ENCODE measurements around the gene PRKG2. TPM values are rescaled to one million over a fixed set of nuclear protein-coding genes. Genes with fewer than 3 reads are reported as not detected.

The PRKG2 gene
- total and polyA plus RNA-seq, 7 experiments from 2014 or later = 0.19 to 3.4 (median 1.5) TPM

DNA sequence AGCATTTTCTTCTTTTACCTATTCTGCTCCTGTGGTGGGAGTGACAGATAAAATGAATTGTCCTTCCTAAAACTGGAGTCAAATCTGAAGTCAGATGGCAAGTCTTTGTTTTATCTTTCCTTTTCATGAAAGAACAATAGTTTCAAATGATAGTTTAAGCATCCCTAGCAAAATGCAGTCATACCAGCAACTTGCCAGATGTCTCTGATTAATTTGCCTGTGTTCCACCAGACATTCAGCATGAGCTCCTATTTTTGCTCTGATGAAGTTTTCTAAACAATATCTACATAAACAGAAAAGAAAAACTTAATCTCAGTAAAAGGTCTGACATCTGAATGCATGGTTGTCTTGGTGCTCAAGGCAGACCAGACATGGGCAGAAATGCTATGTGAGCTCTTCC, 15.2 kb downstream of the PRKG2 start:
- H3K27ac ChIP-seq (ENCODE audit: low read depth, low read length) = no peak overlapping the region
- ChIA-PET CTCF (no interaction called here), POLR2A (no interaction called here)
- H3K4me3 ChIP-seq (ENCODE audit: low read length) = no peak overlapping the region
- no peaks in the 10 kb centered on the region for H3K27me3 ChIP-seq (ENCODE audit: control insufficient read depth in 2 of 2, insufficient read depth in 2 of 2, low read length in 2 of 2)
- no peaks in the 10 kb centered on the region for H3K36me3 ChIP-seq (ENCODE audit: control insufficient read depth in 2 of 3, insufficient read depth in 3 of 3, low read length in 3 of 3)
- Mint-ChIP-seq H3K27ac (no peak overlapping the region), H3K4me3 (no peak overlapping the region), H3K9me3 (no peaks in the 10 kb centered on the region), H3K4me1 (no peaks in the 10 kb centered on the region), H3K36me3 (no peaks in the 10 kb centered on the region), H3K27me3 (peaks cover 2 to 19% (median 7%) of the 10 kb centered on the region in 5 donors)
- DNase-seq = no peak
- H3K4me1 ChIP-seq (ENCODE audit: control insufficient read depth in 2 of 2, insufficient read depth in 2 of 2, low read length in 2 of 2) = no peaks in the 10 kb centered on the region
- ATAC-seq = no peak
- intact Hi-C loops (cut with micrococcal nuclease) = no loop called here
- no peaks in the 10 kb centered on the region for H3K9me3 ChIP-seq (ENCODE audit: control insufficient read depth in 2 of 3, low read length in 3 of 3)

DNA sequence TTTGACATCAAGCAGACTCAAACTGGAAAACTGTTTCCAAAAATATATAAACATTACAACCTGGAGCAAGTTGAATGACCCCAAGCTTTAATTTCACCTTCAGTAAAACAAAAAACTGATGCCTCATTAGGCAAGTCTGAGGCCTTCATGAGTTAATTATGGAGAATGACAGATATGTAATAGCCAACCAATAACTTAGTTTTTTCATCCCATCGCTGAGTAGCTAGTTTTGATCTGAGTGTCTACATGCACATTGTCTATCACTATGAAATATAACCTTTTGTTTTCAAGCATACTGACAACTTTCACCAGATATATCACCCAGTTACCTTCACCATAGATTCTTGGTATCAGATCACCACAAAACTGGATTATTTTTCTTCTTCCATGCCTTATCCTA, 16.4 kb downstream of the PRKG2 start:
- Mint-ChIP-seq H3K27me3 (peaks cover 2 to 17% (median 5%) of the 10 kb centered on the region in 5 donors), H3K27ac (no peak overlapping the region), H3K9me3 (no peaks in the 10 kb centered on the region), H3K4me1 (no peaks in the 10 kb centered on the region), H3K36me3 (no peaks in the 10 kb centered on the region), H3K4me3 (no peak overlapping the region)
- POLR2A ChIA-PET = no interaction called here
- ATAC-seq = no peak
- Histone ChIP-seq H3K27me3 (ENCODE audit: control insufficient read depth in 2 of 2, insufficient read depth in 2 of 2, low read length in 2 of 2) (no peaks in the 10 kb centered on the region), H3K36me3 (ENCODE audit: control insufficient read depth in 2 of 3, insufficient read depth in 3 of 3, low read length in 3 of 3) (no peaks in the 10 kb centered on the region), H3K4me1 (ENCODE audit: control insufficient read depth in 2 of 2, insufficient read depth in 2 of 2, low read length in 2 of 2) (no peaks in the 10 kb centered on the region), H3K27ac (ENCODE audit: low read depth, low read length) (no peak overlapping the region), H3K4me3 (ENCODE audit: low read length) (no peak overlapping the region), H3K9me3 (ENCODE audit: control insufficient read depth in 2 of 3, low read length in 3 of 3) (no peaks in the 10 kb centered on the region)
- CTCF ChIA-PET = no interaction called here
- DNase-seq = no peak
- intact Hi-C loops (cut with micrococcal nuclease) = no loop called here

DNA sequence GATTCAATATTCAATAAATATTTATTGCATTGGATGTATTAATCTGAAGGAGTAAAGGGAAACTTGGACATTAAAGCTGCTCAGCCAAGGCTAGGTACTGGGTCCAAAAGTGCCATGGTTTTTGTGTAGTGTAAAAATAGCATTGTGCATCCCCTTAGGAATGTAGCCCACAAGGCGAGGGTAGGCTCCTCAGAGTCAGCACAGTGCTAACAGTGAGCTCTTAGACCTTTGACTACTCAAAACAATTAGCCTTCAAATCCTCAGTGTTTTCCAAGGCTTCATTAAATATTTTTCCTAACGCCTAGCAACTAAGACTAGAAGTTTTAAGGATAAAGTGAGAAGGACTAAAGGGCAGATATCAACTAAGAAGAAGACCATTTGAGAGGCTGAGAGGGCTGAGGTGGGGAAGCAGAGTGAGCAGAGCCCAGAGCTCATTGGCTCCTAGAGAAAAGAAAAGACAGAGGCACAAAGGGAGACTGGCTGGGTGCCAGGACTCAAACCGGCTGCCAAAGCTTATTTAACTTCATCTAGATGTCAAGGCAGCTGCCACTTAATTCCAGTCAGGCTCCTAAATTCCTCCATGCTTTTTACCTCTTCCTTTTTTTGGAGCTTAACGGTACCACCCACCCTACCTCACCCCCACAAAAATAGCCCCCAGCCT, 17.0 kb downstream of the PRKG2 start:
- no peaks in the 10 kb centered on the region for H3K4me1 ChIP-seq (ENCODE audit: control insufficient read depth in 2 of 2, insufficient read depth in 2 of 2, low read length in 2 of 2)
- H3K9me3 Mint-ChIP-seq = no peaks in the 10 kb centered on the region
- H3K27ac Mint-ChIP-seq = no peak overlapping the region
- POLR2A ChIA-PET = no interaction called here
- H3K27me3 Mint-ChIP-seq = peaks cover 0 to 17% (median 3%) of the 10 kb centered on the region in 5 donors
- CTCF ChIA-PET = no interaction called here
- H3K36me3 Mint-ChIP-seq = no peaks in the 10 kb centered on the region
- no peaks in the 10 kb centered on the region for H3K36me3 ChIP-seq (ENCODE audit: control insufficient read depth in 2 of 3, insufficient read depth in 3 of 3, low read length in 3 of 3)
- no peak for ATAC-seq
- H3K9me3 ChIP-seq (ENCODE audit: control insufficient read depth in 2 of 3, low read length in 3 of 3) = no peaks in the 10 kb centered on the region
- H3K27ac ChIP-seq (ENCODE audit: low read depth, low read length) = no peak overlapping the region
- H3K4me1 Mint-ChIP-seq = no peaks in the 10 kb centered on the region
- H3K27me3 ChIP-seq (ENCODE audit: control insufficient read depth in 2 of 2, insufficient read depth in 2 of 2, low read length in 2 of 2) = no peaks in the 10 kb centered on the region
- no peak overlapping the region for H3K4me3 ChIP-seq (ENCODE audit: low read length)
- no peak for DNase-seq
- intact Hi-C loops (cut with micrococcal nuclease) = no loop called here
- no peak overlapping the region for H3K4me3 Mint-ChIP-seq

DNA sequence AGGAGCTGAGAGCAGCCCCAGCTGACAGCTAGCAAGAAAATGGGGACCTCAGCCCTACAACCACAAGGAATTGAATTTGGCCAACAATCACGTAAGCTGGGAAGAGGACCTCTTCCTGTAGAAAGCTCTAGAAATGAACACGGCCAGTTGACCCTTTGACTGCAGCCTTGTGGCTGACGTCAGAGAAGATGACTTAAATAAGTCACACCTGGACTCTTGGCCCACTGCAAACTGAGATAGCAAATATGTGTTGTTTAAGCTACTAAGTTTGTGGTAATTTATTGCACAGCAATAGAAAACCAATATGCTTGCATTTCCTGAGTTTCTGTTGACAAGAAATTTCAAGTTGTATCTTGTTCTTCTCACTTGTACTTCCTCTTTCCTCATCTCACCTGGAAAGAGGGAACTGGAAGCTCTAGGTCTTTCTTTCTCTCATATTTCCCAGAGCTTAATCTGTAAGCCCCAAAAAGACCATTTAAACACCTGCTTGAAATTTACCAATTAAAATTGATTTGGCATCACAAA, 18.8 kb downstream of the PRKG2 start:
- no peak for DNase-seq
- intact Hi-C loops (cut with micrococcal nuclease) = no loop called here
- Histone ChIP-seq H3K27ac (ENCODE audit: low read depth, low read length) (no peak overlapping the region), H3K36me3 (ENCODE audit: control insufficient read depth in 2 of 3, insufficient read depth in 3 of 3, low read length in 3 of 3) (no peaks in the 10 kb centered on the region), H3K9me3 (ENCODE audit: control insufficient read depth in 2 of 3, low read length in 3 of 3) (no peaks in the 10 kb centered on the region), H3K27me3 (ENCODE audit: control insufficient read depth in 2 of 2, insufficient read depth in 2 of 2, low read length in 2 of 2) (no peaks in the 10 kb centered on the region), H3K4me1 (ENCODE audit: control insufficient read depth in 2 of 2, insufficient read depth in 2 of 2, low read length in 2 of 2) (no peaks in the 10 kb centered on the region), H3K4me3 (ENCODE audit: low read length) (no peak overlapping the region)
- Mint-ChIP-seq H3K4me1 (no peaks in the 10 kb centered on the region), H3K27me3 (peaks cover 0 to 17% (median 5%) of the 10 kb centered on the region in 5 donors), H3K4me3 (no peak overlapping the region), H3K36me3 (no peaks in the 10 kb centered on the region), H3K9me3 (peaks cover 0 to 2% (median 0%) of the 10 kb centered on the region in 11 donors), H3K27ac (no peak overlapping the region)
- ChIA-PET POLR2A (no interaction called here), CTCF (no interaction called here)
- no peak for ATAC-seq

DNA sequence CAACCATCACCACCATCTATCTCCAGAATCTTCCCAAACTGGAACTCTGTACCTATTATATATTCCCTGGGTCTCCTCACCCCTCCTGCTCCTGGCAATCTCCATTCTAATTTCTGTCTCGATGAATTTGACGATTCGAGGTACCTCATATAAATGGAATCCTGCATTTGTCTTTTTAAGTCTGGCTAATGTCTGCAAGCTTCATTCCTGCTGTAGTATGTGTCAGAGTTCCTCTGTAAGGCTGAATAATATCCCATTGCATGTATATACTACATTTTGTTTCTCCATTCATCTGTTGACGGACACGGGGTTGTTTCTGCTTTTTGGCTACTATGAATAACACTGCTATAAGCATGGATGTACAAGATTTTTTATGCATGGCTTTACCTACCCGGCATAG, 19.5 kb downstream of the PRKG2 start:
- intact Hi-C loops (cut with micrococcal nuclease) = no loop called here
- Mint-ChIP-seq H3K36me3 (no peaks in the 10 kb centered on the region), H3K27ac (no peak overlapping the region), H3K4me3 (no peak overlapping the region), H3K27me3 (peaks cover 0 to 17% (median 5%) of the 10 kb centered on the region in 5 donors), H3K4me1 (no peaks in the 10 kb centered on the region), H3K9me3 (peaks cover 0 to 5% (median 2%) of the 10 kb centered on the region in 11 donors)
- ChIA-PET CTCF (no interaction called here), POLR2A (no interaction called here)
- Histone ChIP-seq H3K27ac (ENCODE audit: low read depth, low read length) (no peak overlapping the region), H3K27me3 (ENCODE audit: control insufficient read depth in 2 of 2, insufficient read depth in 2 of 2, low read length in 2 of 2) (no peaks in the 10 kb centered on the region), H3K9me3 (ENCODE audit: control insufficient read depth in 2 of 3, low read length in 3 of 3) (no peaks in the 10 kb centered on the region), H3K4me3 (ENCODE audit: low read length) (no peak overlapping the region), H3K36me3 (ENCODE audit: control insufficient read depth in 2 of 3, insufficient read depth in 3 of 3, low read length in 3 of 3) (no peaks in the 10 kb centered on the region), H3K4me1 (ENCODE audit: control insufficient read depth in 2 of 2, insufficient read depth in 2 of 2, low read length in 2 of 2) (no peaks in the 10 kb centered on the region)
- no peak for ATAC-seq
- no peak for DNase-seq

DNA sequence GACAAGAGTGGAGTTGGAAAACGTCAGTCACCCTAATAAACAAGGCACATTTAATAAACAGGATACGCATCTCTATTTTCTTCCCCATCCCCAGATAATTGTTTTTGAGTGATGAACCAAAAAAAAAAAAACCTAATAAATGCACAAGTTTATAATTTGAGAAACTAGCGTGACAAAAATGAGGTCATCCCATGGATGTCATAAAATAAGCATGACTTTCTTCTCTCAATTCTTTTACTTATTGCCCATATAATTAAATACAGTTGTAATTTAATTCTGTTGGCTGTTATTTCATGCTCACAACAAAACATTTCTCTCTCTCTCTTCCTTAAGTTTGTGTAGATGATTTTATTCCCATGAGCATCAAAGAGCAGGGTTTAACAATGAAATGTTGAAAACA, 20.7 kb downstream of the PRKG2 start:
- no peak overlapping the region for H3K4me3 ChIP-seq (ENCODE audit: low read length)
- Mint-ChIP-seq H3K27ac (no peak overlapping the region), H3K9me3 (peaks cover 0 to 9% (median 5%) of the 10 kb centered on the region in 11 donors), H3K4me1 (no peaks in the 10 kb centered on the region), H3K27me3 (peaks cover 0 to 17% (median 5%) of the 10 kb centered on the region in 5 donors), H3K36me3 (no peaks in the 10 kb centered on the region), H3K4me3 (no peak overlapping the region)
- H3K9me3 ChIP-seq (ENCODE audit: control insufficient read depth in 2 of 3, low read length in 3 of 3) = no peaks in the 10 kb centered on the region
- H3K27ac ChIP-seq (ENCODE audit: low read depth, low read length) = no peak overlapping the region
- H3K36me3 ChIP-seq (ENCODE audit: control insufficient read depth in 2 of 3, insufficient read depth in 3 of 3, low read length in 3 of 3) = no peaks in the 10 kb centered on the region
- intact Hi-C loops (cut with micrococcal nuclease) = no loop called here
- POLR2A ChIA-PET = no interaction called here
- no peaks in the 10 kb centered on the region for H3K27me3 ChIP-seq (ENCODE audit: control insufficient read depth in 2 of 2, insufficient read depth in 2 of 2, low read length in 2 of 2)
- DNase-seq (no peak), ATAC-seq (no peak)
- CTCF ChIA-PET = no interaction called here
- H3K4me1 ChIP-seq (ENCODE audit: control insufficient read depth in 2 of 2, insufficient read depth in 2 of 2, low read length in 2 of 2) = no peaks in the 10 kb centered on the region

DNA sequence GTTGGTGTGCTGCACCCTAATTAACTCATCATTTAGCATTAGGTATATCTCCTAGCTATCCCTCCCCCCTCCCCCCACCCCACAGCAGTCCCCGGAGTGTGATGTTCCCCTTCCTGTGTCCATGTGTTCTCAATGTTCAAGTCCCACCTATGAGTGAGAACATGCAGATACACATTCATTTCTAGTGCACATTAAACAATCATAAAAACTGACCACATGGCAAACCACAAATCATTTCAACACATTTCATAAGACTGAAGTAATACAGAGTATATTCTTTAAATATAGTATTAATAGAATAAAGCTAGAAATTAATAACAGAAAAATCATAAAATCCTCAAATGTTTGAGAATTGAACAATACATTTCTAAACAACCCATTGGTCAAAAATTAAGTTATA, 34.1 kb downstream of the PRKG2 start:
- H3K27me3 ChIP-seq (ENCODE audit: control insufficient read depth in 2 of 2, insufficient read depth in 2 of 2, low read length in 2 of 2) = no peaks in the 10 kb centered on the region
- H3K27me3 Mint-ChIP-seq = peaks cover 0 to 28% (median 14%) of the 10 kb centered on the region in 5 donors
- intact Hi-C loops (cut with micrococcal nuclease) = no loop called here
- H3K4me3 Mint-ChIP-seq = no peak overlapping the region
- no peaks in the 10 kb centered on the region for H3K4me1 ChIP-seq (ENCODE audit: control insufficient read depth in 2 of 2, insufficient read depth in 2 of 2, low read length in 2 of 2)
- peaks cover 0 to 6% (median 0%) of the 10 kb centered on the region in 5 donors for H3K36me3 Mint-ChIP-seq
- DNase-seq = no peak
- ChIA-PET POLR2A (no interaction called here), CTCF (no interaction called here)
- no peaks in the 10 kb centered on the region for H3K36me3 ChIP-seq (ENCODE audit: control insufficient read depth in 2 of 3, insufficient read depth in 3 of 3, low read length in 3 of 3)
- peaks cover 0 to 7% (median 3%) of the 10 kb centered on the region in 11 donors for H3K9me3 Mint-ChIP-seq
- H3K27ac ChIP-seq (ENCODE audit: low read depth, low read length) = no peak overlapping the region
- H3K4me1 Mint-ChIP-seq = no peaks in the 10 kb centered on the region
- no peaks in the 10 kb centered on the region for H3K9me3 ChIP-seq (ENCODE audit: control insufficient read depth in 2 of 3, low read length in 3 of 3)
- ATAC-seq = no peak
- H3K4me3 ChIP-seq (ENCODE audit: low read length) = no peak overlapping the region
- no peak overlapping the region for H3K27ac Mint-ChIP-seq
